ENCODE data around the gene BBX. TPM values are rescaled to one million over a fixed set of nuclear protein-coding genes. Genes with fewer than 3 reads are reported as not detected.

BBX gene
- total RNA-seq, 4 donors from 2014 or later, result 55.6 to 86.7 (median 73.0) TPM

DNA sequence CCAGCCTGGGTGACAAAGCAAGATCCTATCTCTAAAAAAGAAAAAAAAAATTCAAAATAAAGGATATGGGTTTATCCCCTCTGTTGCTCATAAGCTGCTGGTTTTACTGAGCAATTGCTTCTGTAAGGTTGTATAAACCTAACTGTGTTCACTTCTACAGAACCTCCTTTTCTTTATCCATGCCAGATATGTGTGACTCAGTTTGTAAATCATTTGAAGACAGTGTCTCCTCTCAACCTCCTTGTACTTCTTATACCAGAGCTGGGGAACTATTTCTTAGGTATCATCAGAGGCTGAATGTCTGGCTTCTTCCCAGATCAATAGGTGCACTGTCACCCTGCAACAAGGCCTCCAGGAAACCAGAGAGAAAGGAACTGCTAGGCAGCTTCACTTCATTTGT, 294.3 kb downstream of the BBX start:
- Histone ChIP-seq H3K36me3 (no peaks in the 10 kb centered on the region), H3K27ac (no peak overlapping the region), H3K9me3 (no peaks in the 10 kb centered on the region), H3K4me1 (peaks cover 0 to 41% (median 4%) of the 10 kb centered on the region in 3 donors), H3K27me3 (peaks cover 3% of the 10 kb centered on the region), H3K4me3 (no peak overlapping the region)
- no peak for ATAC-seq
- TF ChIP-seq, protein P1, sequence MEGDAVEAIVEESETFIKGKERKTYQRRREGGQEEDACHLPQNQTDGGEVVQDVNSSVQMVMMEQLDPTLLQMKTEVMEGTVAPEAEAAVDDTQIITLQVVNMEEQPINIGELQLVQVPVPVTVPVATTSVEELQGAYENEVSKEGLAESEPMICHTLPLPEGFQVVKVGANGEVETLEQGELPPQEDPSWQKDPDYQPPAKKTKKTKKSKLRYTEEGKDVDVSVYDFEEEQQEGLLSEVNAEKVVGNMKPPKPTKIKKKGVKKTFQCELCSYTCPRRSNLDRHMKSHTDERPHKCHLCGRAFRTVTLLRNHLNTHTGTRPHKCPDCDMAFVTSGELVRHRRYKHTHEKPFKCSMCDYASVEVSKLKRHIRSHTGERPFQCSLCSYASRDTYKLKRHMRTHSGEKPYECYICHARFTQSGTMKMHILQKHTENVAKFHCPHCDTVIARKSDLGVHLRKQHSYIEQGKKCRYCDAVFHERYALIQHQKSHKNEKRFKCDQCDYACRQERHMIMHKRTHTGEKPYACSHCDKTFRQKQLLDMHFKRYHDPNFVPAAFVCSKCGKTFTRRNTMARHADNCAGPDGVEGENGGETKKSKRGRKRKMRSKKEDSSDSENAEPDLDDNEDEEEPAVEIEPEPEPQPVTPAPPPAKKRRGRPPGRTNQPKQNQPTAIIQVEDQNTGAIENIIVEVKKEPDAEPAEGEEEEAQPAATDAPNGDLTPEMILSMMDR (IDR thresholded peaks at IDR 0.05), result no peak
- TF ChIP-seq EP300 (IDR thresholded peaks at IDR 0.05) (no peak), POLR2AphosphoS5 (IDR thresholded peaks at IDR 0.05) (no peak), POLR2A (IDR thresholded peaks at IDR 0.05) (no peak)

DNA sequence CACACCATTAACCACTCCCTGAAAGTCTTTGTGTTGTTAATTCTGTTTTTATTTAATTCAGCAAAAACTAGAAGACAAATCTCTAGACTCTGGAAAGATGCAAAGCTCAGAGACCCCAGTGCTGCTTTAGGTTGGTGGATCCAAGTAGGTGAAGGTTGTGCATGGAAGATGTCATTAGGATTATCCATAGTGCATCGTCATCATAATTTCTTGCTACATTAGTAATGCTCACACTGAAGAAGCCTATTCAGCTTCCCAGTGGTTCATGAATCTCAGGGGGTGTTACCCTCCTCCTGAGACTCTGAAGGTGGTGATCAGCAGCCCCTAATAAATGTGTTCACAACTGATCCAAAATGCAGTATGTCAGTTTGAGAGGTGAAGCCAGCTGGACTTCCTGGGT, 295.3 kb downstream of the BBX start:
- no peak overlapping the region for H3K27ac ChIP-seq
- peaks cover 3% of the 10 kb centered on the region for H3K27me3 ChIP-seq
- H3K36me3 ChIP-seq, result no peaks in the 10 kb centered on the region
- peaks cover 0 to 37% (median under 1%) of the 10 kb centered on the region in 3 donors for H3K4me1 ChIP-seq
- WGBS, 2 donors (ENCODE audit: low coverage in 1 of 2), result 78% methylated on average over 1 of the region's 1 CpG; no CpG with 5 or more reads in 1 of the 2 donors
- ATAC-seq, result no peak
- H3K9me3 ChIP-seq, result no peaks in the 10 kb centered on the region
- no peak overlapping the region for H3K4me3 ChIP-seq
- TF ChIP-seq POLR2A (IDR thresholded peaks at IDR 0.05), result no peak
- TF ChIP-seq, protein P1 (IDR thresholded peaks at IDR 0.05), result no peak

GRCh38 chr3:107819656-107820055, 296.9 kb downstream of the BBX start:
- no peak overlapping the region for H3K4me3 ChIP-seq
- no peaks in the 10 kb centered on the region for H3K9me3 ChIP-seq
- peaks cover 0 to 25% (median 0%) of the 10 kb centered on the region in 3 donors for H3K4me1 ChIP-seq
- H3K27me3 ChIP-seq, result peaks cover 3% of the 10 kb centered on the region
- ATAC-seq, result no peak
- H3K27ac ChIP-seq, result no peak overlapping the region
- no peaks in the 10 kb centered on the region for H3K36me3 ChIP-seq
- TF ChIP-seq, protein P1 (IDR thresholded peaks at IDR 0.05), result no peak
- TF ChIP-seq POLR2AphosphoS5 (IDR thresholded peaks at IDR 0.05) (no peak), POLR2A (IDR thresholded peaks at IDR 0.05) (no peak), EP300 (IDR thresholded peaks at IDR 0.05) (no peak)
- WGBS, 2 donors (ENCODE audit: low coverage in 1 of 2), result 67 to 73% methylated on average over 1 to 4 of the region's 4 CpGs

DNA sequence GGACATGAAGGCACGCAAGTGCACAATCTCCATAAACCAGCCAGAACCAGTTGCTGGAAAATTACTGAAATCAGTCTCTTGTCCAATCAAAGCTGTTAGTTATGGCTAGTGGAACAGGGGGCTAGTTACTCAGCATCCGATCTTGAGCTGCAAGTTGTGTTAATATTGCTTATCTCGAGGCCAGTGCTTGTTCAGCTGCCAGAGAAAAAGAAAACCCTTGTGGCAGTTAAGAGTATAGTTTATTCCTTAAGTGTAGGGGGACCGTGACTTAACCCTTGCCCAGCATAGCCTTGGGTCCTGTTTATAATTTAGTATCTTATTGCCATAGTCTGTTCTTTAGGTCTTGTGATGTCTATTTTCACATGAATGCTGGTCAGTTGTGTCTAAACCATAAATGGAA, 299.5 kb downstream of the BBX start:
- Histone ChIP-seq H3K4me3 (no peak overlapping the region), H3K4me1 (peaks cover 0 to 9% (median 0%) of the 10 kb centered on the region in 3 donors), H3K36me3 (no peaks in the 10 kb centered on the region), H3K27ac (no peak overlapping the region), H3K27me3 (peaks cover 3% of the 10 kb centered on the region), H3K9me3 (no peaks in the 10 kb centered on the region)
- no peak for ATAC-seq
- WGBS, 2 donors (ENCODE audit: low coverage in 1 of 2), result 77 to 100% methylated on average over 1 to 4 of the region's 4 CpGs
- TF ChIP-seq POLR2A (IDR thresholded peaks at IDR 0.05) (no peak), POLR2AphosphoS5 (IDR thresholded peaks at IDR 0.05) (no peak)
- TF ChIP-seq, protein P1 (IDR thresholded peaks at IDR 0.05), result no peak

DNA sequence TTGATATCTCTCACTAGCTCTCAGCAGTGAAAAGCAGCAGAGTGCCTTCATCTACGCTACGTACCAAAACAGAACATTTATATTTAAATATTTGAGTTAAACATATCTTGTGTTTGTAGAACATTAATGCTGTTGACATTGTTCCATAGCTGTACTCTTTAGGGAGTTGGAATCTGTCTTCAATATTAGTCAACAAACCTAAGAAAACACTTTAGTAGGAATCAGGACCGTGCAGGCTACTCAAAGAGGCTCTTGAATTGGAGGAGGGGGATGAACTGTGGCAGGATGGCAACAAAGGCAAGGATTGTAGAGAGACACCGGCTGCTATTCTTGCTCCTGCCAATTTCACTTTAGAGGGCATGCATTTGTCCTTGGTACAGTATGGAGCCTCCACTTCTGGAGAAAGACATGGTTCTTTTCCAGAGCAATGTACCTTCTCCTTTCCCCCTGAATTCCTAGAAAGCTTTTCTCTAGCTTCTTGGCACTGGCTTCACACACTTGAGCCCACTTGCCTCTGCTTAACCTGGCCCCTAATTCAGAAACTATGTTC, 302.1 kb downstream of the BBX start:
- Histone ChIP-seq H3K4me3 (no peak overlapping the region), H3K4me1 (no peaks in the 10 kb centered on the region), H3K9me3 (no peaks in the 10 kb centered on the region), H3K36me3 (no peaks in the 10 kb centered on the region), H3K27ac (no peak overlapping the region), H3K27me3 (peaks cover 2% of the 10 kb centered on the region)
- no peak for ATAC-seq
- 68 to 72% methylated on average over 4 of the region's 4 CpGs for WGBS, 2 donors (ENCODE audit: low coverage in 1 of 2)
- TF ChIP-seq, protein P1 (IDR thresholded peaks at IDR 0.05), result no peak
- no peak for TF ChIP-seq POLR2A (IDR thresholded peaks at IDR 0.05)

Data from gastroesophageal sphincter (tissue), 4 donors.